Endothelial cell of umbilical vein (primary cell): ENCODE data around the gene PSMA1. TPM values are rescaled to one million over a fixed set of nuclear protein-coding genes. Genes with fewer than 3 reads are reported as not detected.
A peak's percentile ranks its signal among the peaks of the same experiment; 100 is the strongest.
"Not testable (repeated sequence)": the region's sequence is repeated elsewhere in the genome, so short reads cannot be mapped to it uniquely, and the experiment has no call there.

Experiments used
- BruUV-seq: library from RNA; stranded (reverse); fragments of 400-500 nt; replicated peaks from 2 replicates; lab custom pipeline; 2021; lab: Mats Ljungman, UMichigan
- CTCF ChIA-PET: fragments of 300-600, 350-600 bp; sonication (Branson Sonifier 250); formaldehyde crosslinking; loops from one replicate; lab custom pipeline; 2021; ENCODE audit warnings: antibody characterized with exemption, inconsistent platforms; lab: Charles Lee
- POLR2A ChIA-PET: fragments of 300-600, 350-600 bp; sonication (Branson Sonifier 250); formaldehyde crosslinking; loops from one replicate; lab custom pipeline; 2021; ENCODE audit warnings: antibody characterized with exemption, inconsistent platforms; lab: Charles Lee
- DNase-seq: peaks from one replicate; pipeline ENCODE4 v3.0.0-alpha.2; 2011; ENCODE audit warnings: low read depth, low spot score
- FAIRE-seq: peaks from 2 replicates; lab custom pipeline; 2011; peaks lifted over from hg19 to GRCh38; lab: Jason Lieb, UNC
- H2AFZ ChIP-seq: 2 replicates; pipeline ENCODE4 v1.6.0; 2012; ENCODE audit warnings: low read depth, low read length, control low read depth, inconsistent platforms
- H3K27ac ChIP-seq: 2 replicates; pipeline ENCODE4 v1.5.1; 2011; ENCODE audit warnings: low read depth, mild to moderate bottlenecking, control low read depth, low read length, moderate library complexity; ENCODE audit not compliant: insufficient read depth
- H3K27me3 ChIP-seq, 2 experiments: 2 replicates each; pipeline versions ENCODE4 v1.6.0 to v1.6.1; 2011; ENCODE audit warnings: low read length in 2 of 2, mixed read lengths in 1 of 2; ENCODE audit not compliant: control insufficient read depth in 2 of 2, insufficient read depth in 2 of 2
- H3K36me3 ChIP-seq, 2 experiments: 2 replicates in 1 of 2; 3 replicates in 1 of 2; pipeline ENCODE4 v1.5.1; 2011; ENCODE audit warnings: low read length in 2 of 2, mild to moderate bottlenecking in 1 of 2, moderate library complexity in 1 of 2; ENCODE audit not compliant: control insufficient read depth in 2 of 2, insufficient read depth in 2 of 2; ENCODE audit errors: extremely low read depth in 1 of 2
- H3K4me1 ChIP-seq: 3 replicates; pipeline ENCODE4 v1.5.1; 2011; ENCODE audit warnings: mild to moderate bottlenecking, low read length; ENCODE audit not compliant: control insufficient read depth, insufficient read depth; ENCODE audit errors: extremely low read depth
- H3K4me2 ChIP-seq: 2 replicates; pipeline ENCODE4 v1.6.1; 2011; ENCODE audit warnings: low read length, control low read depth, mixed read lengths; ENCODE audit not compliant: insufficient read depth
- H3K4me3 ChIP-seq, 3 experiments: fragments of 200-600 bp in 1 of 3; sonication (generic), shearing (Covaris generic) in 1 of 3; replicated peaks in 1 of 3; 2 replicates each; pipeline ENCODE4 v1.5.1; 2011 to 2016; ENCODE audit warnings: control low read depth in 3 of 3, low read length in 3 of 3, mild to moderate bottlenecking in 2 of 3, inconsistent platforms in 1 of 3, low read depth in 1 of 3, moderate library complexity in 1 of 3; ENCODE audit not compliant: insufficient read depth in 1 of 3
- H3K79me2 ChIP-seq: 2 replicates; pipeline ENCODE4 v1.6.0; 2012; ENCODE audit warnings: low read length, inconsistent platforms; ENCODE audit not compliant: control insufficient read depth, insufficient read depth
- H3K9ac ChIP-seq: replicated peaks from 2 replicates; pipeline ENCODE3; 2011; ENCODE audit warnings: low read length, control low read depth; ENCODE audit not compliant: insufficient read depth; ENCODE audit errors: extremely low read depth
- H3K9me1 ChIP-seq: replicated peaks from 3 replicates; pipeline ENCODE4 v1.6.0; 2011; ENCODE audit warnings: mild to moderate bottlenecking, low read length; ENCODE audit not compliant: control insufficient read depth, insufficient read depth; ENCODE audit errors: extremely low read depth
- H3K9me3 ChIP-seq: replicated peaks from 2 replicates; pipeline ENCODE4 v1.5.1; 2012; ENCODE audit warnings: low read length, inconsistent platforms; ENCODE audit not compliant: control insufficient read depth, insufficient read depth
- H4K20me1 ChIP-seq: replicated peaks from 2 replicates; pipeline ENCODE3; 2011; ENCODE audit warnings: mild to moderate bottlenecking, low read length; ENCODE audit not compliant: control insufficient read depth, insufficient read depth; ENCODE audit errors: extremely low read depth
- EZH2 ChIP-seq: IDR thresholded peaks from 2 replicates; pipeline ENCODE4 v1.6.1; 2012; ENCODE audit warnings: borderline replicate concordance, low read depth, mild to moderate bottlenecking, moderate library complexity, low read length, inconsistent platforms; ENCODE audit not compliant: severe bottlenecking
- dilution Hi-C: fragments of 300-500 bp; cut with MboI; formaldehyde crosslinking; loops from one replicate; pipeline ENCODE4 v1.15.0; 2019; ENCODE audit warnings: low sequenced_read_pairs; ENCODE audit not compliant: extremely low pct_ligation_motif_present
- intact Hi-C: fragments of 100-400 bp; cut with micrococcal nuclease; formaldehyde crosslinking; loops from one replicate; pipeline ENCODE4 v1.10.0; 2022
- polyA plus RNA-seq, 4 experiments: library from polyadenylated mRNA; depleted of rRNA in 3 of 4; stranded (reverse) in 3 of 4; unstranded in 1 of 4; fragments of >200 nt; gene quantifications; 2 replicates each; pipeline versions ENCODE4 v1.2.1 to v1.2.3, GENCODE V29; 2011 to 2012; ENCODE audit warnings: missing spikeins in 1 of 4
- total RNA-seq: library from RNA; stranded (reverse); gene quantifications from 2 replicates; pipeline ENCODE4 v1.2.3, GENCODE V29; 2021
- TF ChIP-seq, protein P1 (sequence below), 2 donors: IDR thresholded peaks; 1 replicate in 1 of 2; 2 replicates in 1 of 2; pipeline ENCODE4 v1.5.1; 2011; ENCODE audit warnings: low read length in 2 of 2, mild to moderate bottlenecking in 2 of 2, moderate library complexity in 2 of 2, control low read depth in 1 of 2, inconsistent platforms in 1 of 2, low read depth in 1 of 2; ENCODE audit not compliant: insufficient read depth in 1 of 2; ENCODE audit errors: extremely low read depth in 1 of 2

Gene PSMA1
- total and polyA plus RNA-seq, 2 donors (not counting 3 experiments of a cell fraction or from before 2014, with no cell fraction given), result 194 to 220 TPM

GRCh38 chr11:14537134-14537599, 17.0 kb upstream of the PSMA1 start:
- H2AFZ ChIP-seq, result no peak overlapping the region
- BruUV-seq, result no TSS peak
- DNase-seq, result peak; percentile 60
- peaks cover 9 to 10% of the 10 kb centered on the region in 2 experiments for H3K27me3 ChIP-seq
- no peaks in the 10 kb centered on the region for H3K36me3 ChIP-seq
- intact Hi-C loops, result loop anchor here (1.0 to 5.0 kb wide), 5 partner anchors 107 to 540 kb away; no protein-coding TSS in a partner anchor
- no peaks in the 10 kb centered on the region for H3K4me1 ChIP-seq
- no peak overlapping the region for H3K4me3 ChIP-seq
- peak; percentile 78 for FAIRE-seq
- TF ChIP-seq EZH2, result no peak
- TF ChIP-seq, protein P1, sequence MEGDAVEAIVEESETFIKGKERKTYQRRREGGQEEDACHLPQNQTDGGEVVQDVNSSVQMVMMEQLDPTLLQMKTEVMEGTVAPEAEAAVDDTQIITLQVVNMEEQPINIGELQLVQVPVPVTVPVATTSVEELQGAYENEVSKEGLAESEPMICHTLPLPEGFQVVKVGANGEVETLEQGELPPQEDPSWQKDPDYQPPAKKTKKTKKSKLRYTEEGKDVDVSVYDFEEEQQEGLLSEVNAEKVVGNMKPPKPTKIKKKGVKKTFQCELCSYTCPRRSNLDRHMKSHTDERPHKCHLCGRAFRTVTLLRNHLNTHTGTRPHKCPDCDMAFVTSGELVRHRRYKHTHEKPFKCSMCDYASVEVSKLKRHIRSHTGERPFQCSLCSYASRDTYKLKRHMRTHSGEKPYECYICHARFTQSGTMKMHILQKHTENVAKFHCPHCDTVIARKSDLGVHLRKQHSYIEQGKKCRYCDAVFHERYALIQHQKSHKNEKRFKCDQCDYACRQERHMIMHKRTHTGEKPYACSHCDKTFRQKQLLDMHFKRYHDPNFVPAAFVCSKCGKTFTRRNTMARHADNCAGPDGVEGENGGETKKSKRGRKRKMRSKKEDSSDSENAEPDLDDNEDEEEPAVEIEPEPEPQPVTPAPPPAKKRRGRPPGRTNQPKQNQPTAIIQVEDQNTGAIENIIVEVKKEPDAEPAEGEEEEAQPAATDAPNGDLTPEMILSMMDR (IDR thresholded peaks at IDR 0.05; ENCODE audit: extremely low read depth in 1 of 2, insufficient read depth in 1 of 2, low read depth in 1 of 2, low read length in 2 of 2), result peak; percentile 53 to 62
- no peak overlapping the region for H3K9ac ChIP-seq
- H3K9me3 ChIP-seq, result no peaks in the 10 kb centered on the region
- no peaks in the 10 kb centered on the region for H4K20me1 ChIP-seq
- ChIA-PET POLR2A (no interaction called here), CTCF (interaction anchor here (0.7 to 2.6 kb wide), 9 partner anchors 11 to 538 kb away, joined by 4 to 25 read pairs (median 7); no protein-coding TSS in a partner anchor)
- H3K9me1 ChIP-seq, result no peaks in the 10 kb centered on the region
- dilution Hi-C loops, result no loop called here
- no peaks in the 10 kb centered on the region for H3K79me2 ChIP-seq
- no peak overlapping the region for H3K4me2 ChIP-seq
- no peak overlapping the region for H3K27ac ChIP-seq

GRCh38 chr11:14535166-14535565, 15.0 kb upstream of the PSMA1 start:
- H3K4me2 ChIP-seq, H3K9ac ChIP-seq, H3K36me3 ChIP-seq, BruUV-seq, H3K27me3 ChIP-seq, H3K4me3 ChIP-seq, H3K4me1 ChIP-seq, FAIRE-seq, H3K27ac ChIP-seq, dilution Hi-C loops, H2AFZ ChIP-seq, H4K20me1 ChIP-seq, DNase-seq, H3K79me2 ChIP-seq, H3K9me1 ChIP-seq, POLR2A ChIA-PET, H3K9me3 ChIP-seq: not testable (repeated sequence)
- intact Hi-C loops, result loop anchor here (5.0 kb wide), 1 partner anchor 542 kb away; no protein-coding TSS in a partner anchor
- CTCF ChIA-PET, result interaction anchor here (1.4 to 2.7 kb wide), 2 partner anchors 12 to 13 kb away, joined by 4 to 9 read pairs; no protein-coding TSS in a partner anchor
